H1 (cell line): ENCODE measurements around the gene PRAME. TPM values are rescaled to one million over a fixed set of nuclear protein-coding genes. Genes with fewer than 3 reads are reported as not detected.

Experiments used
- CTCF ChIA-PET: fragments of 300-600 bp; sonication (Branson Sonifier 250); formaldehyde crosslinking; loops from one replicate; lab custom pipeline; 2021; ENCODE audit not compliant: partially characterized antibody; lab: Charles Lee
- POLR2A ChIA-PET: fragments of 300-600 bp; sonication (Branson Sonifier 250); formaldehyde crosslinking; loops from one replicate; lab custom pipeline; 2021; ENCODE audit warnings: inconsistent platforms; ENCODE audit not compliant: partially characterized antibody; lab: Charles Lee
- DNase-seq, 2 experiments: peaks; one replicate each; pipeline versions ENCODE4 v3.0.0 to v3.0.0-alpha.2; 2010 to 2022; ENCODE audit warnings: low spot score in 2 of 2, low read depth in 1 of 2, mixed read lengths in 1 of 2
- FAIRE-seq: peaks from 2 replicates; lab custom pipeline; 2011; peaks lifted over from hg19 to GRCh38; lab: Jason Lieb, UNC
- H2AFZ ChIP-seq: 2 replicates; pipeline ENCODE4 v1.8.1; 2012; ENCODE audit warnings: low read length, inconsistent platforms
- H2AK5ac ChIP-seq: 2 replicates; pipeline ENCODE4 v1.6.1; 2013; ENCODE audit warnings: low read depth, low read length
- H2BK120ac ChIP-seq: replicated peaks from 2 replicates; pipeline ENCODE3; 2013; ENCODE audit warnings: low read depth, low read length, inconsistent platforms
- H2BK12ac ChIP-seq: 2 replicates; pipeline ENCODE4 v1.6.1; 2013; ENCODE audit warnings: low read depth, low read length
- H2BK15ac ChIP-seq: 2 replicates; pipeline ENCODE4 v1.6.1; 2013; ENCODE audit warnings: low read length
- H2BK20ac ChIP-seq: 2 replicates; pipeline ENCODE4 v1.6.1; 2013; ENCODE audit warnings: low read length
- H2BK5ac ChIP-seq: 2 replicates; pipeline ENCODE4 v1.6.1; 2013; ENCODE audit warnings: low read depth, low read length
- H3K14ac ChIP-seq: 2 replicates; pipeline ENCODE4 v1.6.1; 2013; ENCODE audit warnings: inconsistent platforms; ENCODE audit not compliant: insufficient read length
- H3K18ac ChIP-seq: 2 replicates; pipeline ENCODE4 v1.6.1; 2013; ENCODE audit warnings: low read length; ENCODE audit errors: extremely low read depth
- H3K23ac ChIP-seq: 2 replicates; pipeline ENCODE4 v1.6.1; 2013; ENCODE audit warnings: inconsistent platforms; ENCODE audit not compliant: insufficient read length
- H3K23me2 ChIP-seq: 2 replicates; pipeline ENCODE4 v1.6.1; 2013; ENCODE audit warnings: low read depth, low read length
- H3K27ac ChIP-seq: 2 replicates; pipeline ENCODE4 v1.6.1; 2011; ENCODE audit warnings: low read depth, low read length, inconsistent platforms
- H3K27me3 ChIP-seq, 4 experiments: replicated peaks in 1 of 4; 1 replicate in 1 of 4; 2 replicates in 3 of 4; pipeline versions ENCODE4 v1.6.1 to v1.8.1; 2011 to 2013; ENCODE audit warnings: low read length in 3 of 4, mild to moderate bottlenecking in 3 of 4, inconsistent platforms in 2 of 4, mixed read lengths in 2 of 4, moderate library complexity in 1 of 4; ENCODE audit not compliant: control insufficient read depth in 3 of 4, insufficient read depth in 3 of 4; ENCODE audit errors: extremely low read depth in 1 of 4
- H3K36me3 ChIP-seq, 4 experiments: 2 replicates each; pipeline versions ENCODE4 v1.6.1 to v1.8.1; 2011 to 2013; ENCODE audit warnings: mild to moderate bottlenecking in 4 of 4, low read length in 3 of 4, moderate library complexity in 2 of 4, control low read depth in 1 of 4, inconsistent platforms in 1 of 4; ENCODE audit not compliant: insufficient read depth in 4 of 4, control insufficient read depth in 2 of 4
- H3K4ac ChIP-seq: replicated peaks from 2 replicates; pipeline ENCODE3; 2013; ENCODE audit warnings: low read length, low read depth, mixed read lengths, inconsistent platforms; ENCODE audit not compliant: insufficient read length
- H3K4me1 ChIP-seq, 4 experiments: replicated peaks in 1 of 4; 1 replicate in 1 of 4; 2 replicates in 3 of 4; pipeline versions ENCODE4 v1.6.1 to v1.8.1; 2011 to 2013; ENCODE audit warnings: low read length in 3 of 4, inconsistent platforms in 2 of 4, mixed read lengths in 1 of 4; ENCODE audit not compliant: insufficient read depth in 4 of 4, control insufficient read depth in 3 of 4
- H3K4me2 ChIP-seq, 2 experiments: 2 replicates each; pipeline versions ENCODE4 v1.6.1 to v1.8.1; 2011 to 2013; ENCODE audit warnings: low read depth in 2 of 2, low read length in 2 of 2, control low read depth in 1 of 2, inconsistent platforms in 1 of 2, mild to moderate bottlenecking in 1 of 2; ENCODE audit not compliant: insufficient read depth in 1 of 2
- H3K4me3 ChIP-seq, 4 experiments: fragments of 200-600, 300-600 bp in 1 of 4; sonication (generic), shearing (Covaris generic), sonication (Bioruptor Twin) in 1 of 4; 2 replicates each; pipeline versions ENCODE4 v1.5.1 to v1.8.1; 2011 to 2016; ENCODE audit warnings: low read length in 4 of 4, low read depth in 3 of 4, control low read depth in 2 of 4, inconsistent platforms in 2 of 4, mild to moderate bottlenecking in 2 of 4, mixed read lengths in 1 of 4, moderate library complexity in 1 of 4; ENCODE audit not compliant: insufficient read depth in 2 of 4; ENCODE audit errors: extremely low read depth in 1 of 4
- H3K56ac ChIP-seq: replicated peaks from 2 replicates; pipeline ENCODE3; 2013; ENCODE audit warnings: low read depth, mild to moderate bottlenecking, mixed read lengths, low read length, inconsistent platforms; ENCODE audit not compliant: insufficient read length
- H3K79me1 ChIP-seq: 2 replicates; pipeline ENCODE4 v1.6.1; 2013; ENCODE audit warnings: low read depth, low read length, control low read depth
- H3K79me2 ChIP-seq, 2 experiments: 2 replicates each; pipeline versions ENCODE4 v1.6.1 to v1.8.1; 2012 to 2013; ENCODE audit warnings: low read length in 2 of 2, mild to moderate bottlenecking in 2 of 2, inconsistent platforms in 1 of 2; ENCODE audit not compliant: insufficient read depth in 2 of 2, control insufficient read depth in 1 of 2
- H3K9ac ChIP-seq, 4 experiments: replicated peaks in 1 of 4; 1 replicate in 1 of 4; 2 replicates in 3 of 4; pipeline versions ENCODE4 v1.6.1 to v1.8.1; 2011 to 2013; ENCODE audit warnings: low read depth in 3 of 4, low read length in 3 of 4, control low read depth in 2 of 4, mild to moderate bottlenecking in 2 of 4, moderate library complexity in 2 of 4, inconsistent platforms in 1 of 4; ENCODE audit errors: extremely low read depth in 1 of 4
- H3K9me3 ChIP-seq, 2 experiments: 2 replicates each; pipeline versions ENCODE4 v1.6.1 to v1.8.1; 2012 to 2013; ENCODE audit warnings: mild to moderate bottlenecking in 2 of 2, moderate library complexity in 2 of 2, control low read depth in 1 of 2, inconsistent platforms in 1 of 2, low read depth in 1 of 2, low read length in 1 of 2, mixed read lengths in 1 of 2; ENCODE audit not compliant: insufficient read depth in 2 of 2
- H4K20me1 ChIP-seq, 2 experiments: replicated peaks in 1 of 2; 2 replicates each; pipeline versions ENCODE3 to v1.8.1; 2011 to 2013; ENCODE audit warnings: inconsistent platforms in 2 of 2, low read length in 2 of 2, mild to moderate bottlenecking in 1 of 2; ENCODE audit not compliant: insufficient read depth in 2 of 2, control insufficient read depth in 1 of 2
- H4K5ac ChIP-seq: 2 replicates; pipeline ENCODE4 v1.6.1; 2013; ENCODE audit warnings: low read length, low read depth, mixed read lengths, inconsistent platforms; ENCODE audit not compliant: insufficient read length
- H4K8ac ChIP-seq: 2 replicates; pipeline ENCODE4 v1.8.0; 2013; ENCODE audit warnings: mild to moderate bottlenecking, moderate library complexity, low read length, inconsistent platforms; ENCODE audit not compliant: insufficient read depth; ENCODE audit errors: extremely low read depth
- H4K91ac ChIP-seq: replicated peaks from 2 replicates; pipeline ENCODE3; 2013; ENCODE audit warnings: low read length, mixed read lengths, inconsistent platforms; ENCODE audit not compliant: insufficient read length
- ASH2L ChIP-seq: fragments of 200-600, 300-600 bp; sonication (generic); IDR thresholded peaks from one replicate; pipeline ENCODE4 v1.7.1; 2017; ENCODE audit warnings: low read length
- EZH2 ChIP-seq: fragments of 200-600 bp; sonication (generic); IDR thresholded peaks from 2 replicates; pipeline ENCODE4 v1.7.1; 2012; ENCODE audit warnings: low read depth, mild to moderate bottlenecking, moderate library complexity, low read length, inconsistent platforms; ENCODE audit not compliant: severe bottlenecking
- KDM4A ChIP-seq: IDR thresholded peaks from one replicate; pipeline ENCODE4 v1.7.1; 2012; ENCODE audit warnings: low read depth, mild to moderate bottlenecking, moderate library complexity, low read length, inconsistent platforms; ENCODE audit not compliant: severe bottlenecking
- NANOG ChIP-seq: IDR thresholded peaks from 2 replicates; pipeline ENCODE4 v1.6.1; 2011; ENCODE audit warnings: low read length, low read depth, mild to moderate bottlenecking, inconsistent platforms; ENCODE audit not compliant: insufficient read depth, poor library complexity, severe bottlenecking
- PHF8 ChIP-seq: fragments of 200-600 bp; sonication (generic); conservative IDR thresholded peaks from 2 replicates; pipeline ENCODE4 v1.7.1; 2012; ENCODE audit warnings: low read depth, mild to moderate bottlenecking, inconsistent platforms, low read length, moderate library complexity
- RNF2 ChIP-seq: fragments of 200-900, 300-1000 bp; sonication (generic); IDR thresholded peaks from 2 replicates; pipeline ENCODE4 v1.7.1; 2016; ENCODE audit warnings: borderline replicate concordance, low read depth, mild to moderate bottlenecking, antibody characterized with exemption, low read length; ENCODE audit not compliant: poor library complexity, severe bottlenecking; ENCODE audit errors: missing control alignments
- SP2 ChIP-seq: IDR thresholded peaks from 2 replicates; pipeline ENCODE4 v1.6.1; 2012; ENCODE audit warnings: mild to moderate bottlenecking, low read length, inconsistent platforms
- SP4 ChIP-seq: IDR thresholded peaks from 2 replicates; pipeline ENCODE4 v1.6.1; 2012; ENCODE audit warnings: low read length, inconsistent platforms
- YY1 ChIP-seq: IDR thresholded peaks from 2 replicates; pipeline ENCODE4 v1.6.1; 2011; ENCODE audit warnings: low read depth, mild to moderate bottlenecking, low read length
- WGBS, 2 experiments: shearing (Covaris generic) in 1 of 2; methylation state at CpG; one replicate each; pipeline versions ENCODE4 v1.1.6 to v1.1.7; 2013 to 2015; ENCODE audit warnings: low lambda C conversion rate in 2 of 2, mixed read lengths in 2 of 2, inconsistent platforms in 1 of 2, low coverage in 1 of 2, missing lambda C conversion rate in 1 of 2; ENCODE audit not compliant: insufficient replicate concordance in 2 of 2, insufficient coverage in 1 of 2, insufficient read length in 1 of 2; ENCODE audit errors: extremely low coverage in 1 of 2, missing lambda C conversion rate in 1 of 2; 5-methylcytosine and 5-hydroxymethylcytosine counted together
- polyA plus RNA-seq, 7 experiments: library from polyadenylated mRNA; depleted of rRNA in 3 of 7; stranded (reverse) in 5 of 7; unstranded in 2 of 7; fragments of >200 nt in 5 of 7; fragments of 200-250 nt in 2 of 7; gene quantifications; 1 replicate in 5 of 7; 2 replicates in 1 of 7; 4 replicates in 1 of 7; pipeline versions ENCODE4 v1.2.1 to v1.2.3, GENCODE V29; 2011 to 2013; ENCODE audit warnings: missing spikeins in 2 of 7, mixed read lengths in 2 of 7
- total RNA-seq: library from RNA; stranded (reverse); fragmentation: NEBNext Ultra II Directional; extraction: Animal tissue kit (Norgen Biotek cat#: 25700); gene quantifications from 2 replicates; pipeline ENCODE4 v1.2.1, GENCODE V29; 2021

PRAME gene
- total and polyA plus RNA-seq, 2 of the 8 experiments (the other 6 are each of a cell fraction or from before 2014, with no cell fraction given), result 0.15 to 1.1 TPM

- H3K4ac ChIP-seq, result no peak overlapping the region
- no peak overlapping the region for H2BK120ac ChIP-seq
- no peaks in the 10 kb centered on the region for H3K36me3 ChIP-seq
- no peak overlapping the region for H4K5ac ChIP-seq
- H2AFZ ChIP-seq, result no peak overlapping the region
- peaks cover 3 to 17% of the 10 kb centered on the region in 2 experiments; a peak in 3 of 4 replicates for H3K9me3 ChIP-seq
- H3K79me1 ChIP-seq, result no peaks in the 10 kb centered on the region
- H3K23me2 ChIP-seq, result no peaks in the 10 kb centered on the region
- 84% methylated on average over 6 of the region's 7 CpGs; no CpG with 5 or more reads in 1 of the 2 experiments for WGBS, 2 experiments
- no peak overlapping the region for H3K23ac ChIP-seq
- H3K27me3 ChIP-seq, result peaks cover 7 to 18% (median 9%) of the 10 kb centered on the region in 4 experiments
- H3K18ac ChIP-seq, result no peak overlapping the region
- FAIRE-seq (no peak), DNase-seq (no peak)
- H2BK5ac ChIP-seq, result no peak overlapping the region
- H4K20me1 ChIP-seq, result no peaks in the 10 kb centered on the region
- no peak overlapping the region for H3K4me2 ChIP-seq
- H2BK12ac ChIP-seq, result no peak overlapping the region
- no peak overlapping the region for H3K27ac ChIP-seq
- ChIA-PET CTCF (interaction anchor here (0.6 to 1.9 kb wide), 2 partner anchors 55 to 425 kb away, joined by 3 to 4 read pairs; no protein-coding TSS in a partner anchor), POLR2A (no interaction called here)
- no peak overlapping the region for H3K14ac ChIP-seq
- H3K4me1 ChIP-seq, result no peaks in the 10 kb centered on the region
- H3K4me3 ChIP-seq, result no peak overlapping the region
- H3K9ac ChIP-seq, result no peak overlapping the region
- TF ChIP-seq YY1 (no peak), RNF2 (no peak), EZH2 (no peak), ASH2L (no peak), KDM4A (no peak), SP4 (no peak), SP2 (no peak), NANOG (no peak), PHF8 (no peak)
- H4K91ac ChIP-seq, result no peak overlapping the region
- no peak overlapping the region for H2BK15ac ChIP-seq
- H2BK20ac ChIP-seq, result no peak overlapping the region
- H2AK5ac ChIP-seq, result no peak overlapping the region
- no peak overlapping the region for H4K8ac ChIP-seq
- H3K79me2 ChIP-seq, result no peaks in the 10 kb centered on the region
- no peak overlapping the region for H3K56ac ChIP-seq
Measured at GRCh38 chr22:22531770-22532546, 27.1 kb downstream of the PRAME start.
